Stimulated activated naive CD8-positive, alpha-beta T cell treated with anti-CD3 and anti-CD28 coated beads, Interleukin-15, Interleukin-2, amounts not matched to agents 100 U/mL and 50 U/mL, for 24 hours (primary cell): ENCODE results near the gene MX1.

ENCODE experiments used
- ATAC-seq: fragments of 150-1000 bp; cut with Tn5 transposase; one replicate; pipeline ENCODE4 v1.10.0; 2021
- DNase-seq: peaks from one replicate; pipeline ENCODE4 v3.0.0; 2021

The MX1 gene

GRCh38 chr21:41432562-41433460 lies 6.8 kb downstream of the MX1 start:
- no peak for ATAC-seq

GRCh38 chr21:41433566-41433965 lies 7.5 kb downstream of the MX1 start:
- ATAC-seq (no peak), DNase-seq (no peak)

More at GRCh38 chr21:41432562-41433460, 6.8 kb downstream of the MX1 start:
- no peak for DNase-seq

GRCh38 chr21:41435706-41436105 lies 9.7 kb downstream of the MX1 start:
- DNase-seq (no peak), ATAC-seq (no peak)

- ATAC-seq = no peak
- DNase-seq = no peak
These were observed 11.7 kb downstream of the MX1 start for GRCh38 chr21:41437729-41438128.

GRCh38 chr21:41438425-41439113 lies 12.5 kb downstream of the MX1 start:
- DNase-seq = no peak
- no peak for ATAC-seq

GRCh38 chr21:41439248-41439647 lies 13.2 kb downstream of the MX1 start:
- DNase-seq (no peak), ATAC-seq (no peak)

GRCh38 chr21:41441546-41441945 lies 15.5 kb downstream of the MX1 start:
- DNase-seq (no peak), ATAC-seq (no peak)

GRCh38 chr21:41442481-41443186 lies 16.6 kb downstream of the MX1 start:
- ATAC-seq = no peak

GRCh38 chr21:41443562-41443961 lies 17.5 kb downstream of the MX1 start:
- ATAC-seq (no peak), DNase-seq (no peak)

More at GRCh38 chr21:41442481-41443186, 16.6 kb downstream of the MX1 start:
- DNase-seq = no peak

DNA sequence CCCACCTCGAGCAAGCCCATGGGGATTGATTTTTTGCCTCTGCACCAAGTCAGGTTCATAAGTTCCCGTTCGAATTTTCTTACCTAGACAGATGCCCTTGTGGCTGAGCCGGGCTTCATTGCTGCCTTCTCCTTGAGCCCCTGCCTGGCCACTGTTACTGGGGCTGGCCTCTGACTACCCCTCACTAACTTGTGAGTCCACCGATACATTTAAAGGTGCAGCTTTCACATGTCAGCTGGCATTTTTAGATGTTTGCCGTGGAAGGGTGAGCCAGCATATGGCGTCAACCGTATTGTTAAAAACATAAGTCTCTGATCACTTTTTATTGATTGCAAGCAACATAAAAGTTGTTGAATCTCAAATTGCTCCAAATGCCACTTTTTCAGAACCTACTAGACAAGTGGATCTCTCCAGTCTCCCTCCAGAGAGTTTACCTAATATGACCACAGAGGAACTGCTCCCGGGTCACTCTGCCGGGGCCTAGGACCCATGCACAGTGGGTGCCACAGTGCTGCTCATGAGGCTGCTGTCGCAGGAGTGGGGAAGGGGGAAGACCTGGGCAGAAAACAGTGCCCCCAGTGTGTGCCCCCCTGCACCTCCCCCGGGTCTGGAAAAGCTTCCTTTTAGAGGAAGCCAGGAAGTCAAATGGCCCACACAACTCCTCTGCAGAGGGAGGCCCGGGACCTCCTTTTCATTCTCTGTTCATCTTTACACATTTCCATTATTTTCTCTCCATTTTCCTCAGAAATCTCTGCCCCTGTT lies 18.8 kb downstream of the MX1 start:
- no peak for DNase-seq
- ATAC-seq = no peak

DNA sequence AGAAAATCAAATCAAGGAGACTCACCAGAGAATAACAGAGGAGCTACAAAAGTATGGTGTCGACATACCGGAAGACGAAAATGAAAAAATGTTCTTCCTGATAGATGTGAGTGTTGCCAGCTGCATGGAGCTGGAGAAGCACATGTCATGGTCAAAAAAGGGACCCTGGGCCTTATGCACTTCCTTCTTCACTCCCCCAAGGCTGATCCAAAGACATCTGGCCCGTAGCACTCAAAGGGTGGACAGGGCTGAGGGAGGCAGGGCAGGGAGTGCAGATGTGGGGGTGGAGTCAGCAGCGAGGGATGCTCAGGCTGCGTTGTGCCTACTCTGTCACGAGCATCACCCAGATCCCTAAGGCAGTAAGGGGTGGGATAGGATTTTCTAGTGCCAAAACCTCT lies 19.4 kb downstream of the MX1 start:
- ATAC-seq (no peak), DNase-seq (no peak)

DNA sequence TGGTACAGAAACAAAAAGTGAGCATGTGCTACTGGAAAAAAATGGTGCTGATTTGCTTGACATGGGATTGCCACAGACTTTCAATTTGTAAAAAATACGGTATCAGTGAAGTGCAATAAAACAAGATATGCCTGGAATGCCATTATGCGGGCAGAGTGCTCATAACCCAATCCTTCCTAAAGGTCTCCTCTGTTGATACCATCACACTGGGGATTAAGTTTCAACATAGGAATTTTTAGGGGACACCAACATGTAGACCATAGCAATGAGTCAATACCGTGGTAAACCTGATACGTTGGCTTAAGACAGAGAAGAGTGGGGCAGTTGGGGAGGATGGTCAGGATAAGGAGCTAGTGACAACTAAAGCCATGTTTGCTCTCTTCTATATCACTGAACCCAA lies 20.5 kb downstream of the MX1 start:
- no peak for DNase-seq

GRCh38 chr21:41447356-41447755 lies 21.3 kb downstream of the MX1 start:
- no peak for DNase-seq
- no peak for ATAC-seq

More for the DNA sequence above, 20.5 kb downstream of the MX1 start:
- ATAC-seq = no peak

GRCh38 chr21:41449613-41450012 lies 23.6 kb downstream of the MX1 start:
- ATAC-seq = no peak
- no peak for DNase-seq

DNA sequence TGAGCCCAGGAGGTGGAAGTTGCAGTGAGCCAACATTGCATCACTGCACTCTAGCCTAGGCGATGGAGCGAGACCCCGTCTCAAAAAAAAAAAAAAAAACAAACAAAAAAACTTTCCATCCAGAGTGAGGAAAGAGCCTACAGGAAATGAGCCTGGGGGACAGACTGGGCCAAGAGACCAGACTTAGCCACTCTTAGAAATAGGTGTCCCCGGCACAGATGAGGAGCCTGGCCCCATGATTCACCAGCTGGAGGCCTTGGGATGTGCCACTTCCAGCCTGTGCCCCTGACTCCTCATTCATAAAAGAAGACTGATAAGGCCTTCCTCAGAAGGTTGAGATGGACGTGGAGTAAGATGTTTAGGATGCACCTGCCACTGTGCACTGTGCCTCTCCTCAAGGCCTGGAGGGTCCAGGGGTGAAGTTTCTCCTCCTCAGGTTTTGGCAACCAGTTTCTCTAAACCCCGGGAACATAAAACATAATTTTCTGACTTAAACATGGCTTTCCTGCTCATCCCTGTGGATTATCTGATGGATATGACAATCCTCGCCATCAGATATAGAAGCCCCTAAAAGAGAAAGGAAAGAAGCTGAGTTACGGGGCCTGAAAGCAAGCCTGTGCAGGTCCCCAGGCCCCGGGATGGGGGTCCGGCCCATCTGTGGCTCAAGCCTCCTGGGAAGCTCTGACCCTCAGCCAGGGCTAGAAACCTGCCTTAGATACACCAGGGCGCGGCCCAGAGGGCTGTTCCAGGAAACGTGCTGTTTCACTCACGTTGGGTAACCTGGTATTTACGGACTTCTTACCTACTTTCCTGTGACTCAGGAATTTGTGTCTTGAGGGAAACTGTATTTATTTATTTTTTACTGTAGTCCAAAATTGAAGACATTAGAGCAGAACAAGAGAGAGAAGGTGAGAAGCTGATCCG lies 26.0 kb downstream of the MX1 start:
- DNase-seq = no peak
- ATAC-seq = no peak

- ATAC-seq (no peak), DNase-seq (no peak)
These were observed 27.2 kb downstream of the MX1 start for GRCh38 chr21:41453198-41453597.

GRCh38 chr21:41453761-41454160 lies 27.7 kb downstream of the MX1 start:
- ATAC-seq = no peak
- DNase-seq = no peak

GRCh38 chr21:41458121-41458520 lies 32.1 kb downstream of the MX1 start:
- no peak for ATAC-seq

DNA sequence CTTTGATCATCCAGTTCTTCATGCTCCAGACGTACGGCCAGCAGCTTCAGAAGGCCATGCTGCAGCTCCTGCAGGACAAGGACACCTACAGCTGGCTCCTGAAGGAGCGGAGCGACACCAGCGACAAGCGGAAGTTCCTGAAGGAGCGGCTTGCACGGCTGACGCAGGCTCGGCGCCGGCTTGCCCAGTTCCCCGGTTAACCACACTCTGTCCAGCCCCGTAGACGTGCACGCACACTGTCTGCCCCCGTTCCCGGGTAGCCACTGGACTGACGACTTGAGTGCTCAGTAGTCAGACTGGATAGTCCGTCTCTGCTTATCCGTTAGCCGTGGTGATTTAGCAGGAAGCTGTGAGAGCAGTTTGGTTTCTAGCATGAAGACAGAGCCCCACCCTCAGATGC lies 32.5 kb downstream of the MX1 start:
- DNase-seq (no peak), ATAC-seq (no peak)

More at GRCh38 chr21:41458121-41458520, 32.1 kb downstream of the MX1 start:
- DNase-seq = no peak

- no peak for DNase-seq
- ATAC-seq = no peak
These were observed 34.0 kb downstream of the MX1 start for GRCh38 chr21:41459884-41460534.
